ENCODE results near the gene KRCC1.
"Not testable (repeated sequence)": the region's sequence is repeated elsewhere in the genome, so short reads cannot be mapped to it uniquely, and the experiment has no call there.

Gene KRCC1

DNA sequence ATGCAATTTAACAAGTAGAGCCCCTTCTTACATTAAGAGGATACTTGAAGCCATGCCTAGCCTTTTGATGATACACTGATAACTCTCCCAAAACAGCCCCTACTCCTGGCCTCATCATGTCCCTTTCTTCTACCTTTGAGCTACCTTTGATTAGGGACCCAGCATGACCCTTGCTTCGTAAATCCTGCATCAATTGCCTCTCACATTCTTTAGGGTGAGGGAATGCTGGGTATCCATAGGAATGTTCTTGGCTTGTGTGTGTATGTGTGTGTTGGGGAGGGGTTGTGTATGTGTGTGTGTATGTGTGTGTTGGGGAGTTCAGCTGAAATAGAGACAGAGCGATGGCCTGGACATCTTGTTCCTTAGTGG lies 5.3 kb upstream of the KRCC1 start:
- Mint-ChIP-seq H3K4me1 (peaks cover 33% of the 10 kb centered on the region), H3K27ac (no peak overlapping the region), H3K27me3 (no peaks in the 10 kb centered on the region), H3K9me3 (no peaks in the 10 kb centered on the region), H3K4me3 (no peak overlapping the region)
- ATAC-seq, result peak; percentile 13
- DNase-seq, result no peak

DNA sequence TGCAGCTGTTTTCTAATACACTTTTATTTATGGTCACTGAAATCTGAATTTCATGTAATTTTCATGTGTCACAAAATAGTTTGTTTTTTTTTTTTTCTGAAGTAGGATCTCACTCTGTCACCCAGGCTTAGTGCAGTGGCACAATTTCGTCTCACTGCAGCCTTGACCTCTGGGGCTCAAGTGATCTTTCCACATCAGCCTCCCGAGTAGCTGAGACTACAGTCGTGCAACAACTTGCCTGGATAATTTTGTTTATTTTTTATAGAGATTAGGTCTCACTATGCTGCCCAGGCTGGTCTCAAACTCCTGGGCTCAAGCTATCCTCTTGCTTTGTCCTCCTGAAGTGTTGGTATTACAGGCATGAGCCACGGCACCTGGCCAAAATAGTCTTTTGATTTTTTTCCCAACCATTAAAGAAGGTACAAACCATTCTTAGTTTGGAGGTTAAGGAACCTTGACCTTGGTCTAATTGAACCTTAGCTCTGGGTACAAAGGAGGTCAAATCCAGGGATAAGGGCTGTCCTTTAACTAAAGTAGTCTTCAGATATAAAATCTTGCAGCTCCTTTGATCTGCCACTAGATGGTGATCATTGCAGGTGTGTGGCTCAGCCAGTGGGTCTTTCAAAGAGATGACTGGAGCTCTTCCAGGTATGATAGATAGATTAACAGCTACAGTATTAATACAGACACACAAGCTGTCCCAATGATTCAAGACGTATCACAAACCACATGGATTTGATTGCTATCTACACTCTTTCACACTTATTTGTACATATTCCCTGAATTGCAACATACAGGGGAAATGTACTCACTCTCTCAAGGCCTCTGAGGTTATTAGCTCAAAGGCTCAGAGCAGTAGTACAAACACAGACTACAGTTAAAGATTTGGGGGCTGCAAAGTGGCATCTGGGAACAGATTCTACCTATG lies 4.7 kb upstream of the KRCC1 start:
- H3K9me3 Mint-ChIP-seq, result no peaks in the 10 kb centered on the region
- H3K27me3 Mint-ChIP-seq, result no peaks in the 10 kb centered on the region
- H3K4me3 Mint-ChIP-seq, result no peak overlapping the region
- DNase-seq (peak in 1 of 2 donors; percentile 30), ATAC-seq (peak; percentile 48)
- H3K4me1 Mint-ChIP-seq, result peaks cover 37% of the 10 kb centered on the region
- H3K27ac Mint-ChIP-seq, result no peak overlapping the region

DNA sequence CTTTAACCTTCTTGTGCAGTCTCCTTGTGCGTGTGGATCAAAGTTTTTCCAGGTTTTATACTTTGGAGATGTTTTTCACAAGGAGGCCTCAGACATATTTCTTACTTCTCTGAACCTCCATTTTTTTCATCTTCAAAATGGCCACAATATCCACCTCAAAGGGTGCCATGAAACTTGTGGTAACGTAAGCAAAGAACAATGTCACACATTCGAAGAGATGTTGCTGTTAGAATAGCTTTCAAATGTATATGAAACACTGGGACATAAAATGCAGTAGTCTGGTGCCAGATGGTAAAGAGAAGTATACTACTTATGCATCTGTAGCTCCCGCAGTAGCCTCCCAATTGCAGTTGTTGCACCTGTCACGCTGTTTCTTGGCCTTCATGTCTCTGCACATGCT lies 2.6 kb upstream of the KRCC1 start:
- H3K9me3 Mint-ChIP-seq, result no peaks in the 10 kb centered on the region
- peak overlapping the region in 1 of 2 donors; percentile 16 for H3K4me3 Mint-ChIP-seq
- H3K27ac Mint-ChIP-seq, result no peak overlapping the region
- H3K27me3 Mint-ChIP-seq, result no peaks in the 10 kb centered on the region
- H3K4me1 Mint-ChIP-seq, result peaks cover 54% of the 10 kb centered on the region
- ATAC-seq, result no peak
- no peak for DNase-seq

DNA sequence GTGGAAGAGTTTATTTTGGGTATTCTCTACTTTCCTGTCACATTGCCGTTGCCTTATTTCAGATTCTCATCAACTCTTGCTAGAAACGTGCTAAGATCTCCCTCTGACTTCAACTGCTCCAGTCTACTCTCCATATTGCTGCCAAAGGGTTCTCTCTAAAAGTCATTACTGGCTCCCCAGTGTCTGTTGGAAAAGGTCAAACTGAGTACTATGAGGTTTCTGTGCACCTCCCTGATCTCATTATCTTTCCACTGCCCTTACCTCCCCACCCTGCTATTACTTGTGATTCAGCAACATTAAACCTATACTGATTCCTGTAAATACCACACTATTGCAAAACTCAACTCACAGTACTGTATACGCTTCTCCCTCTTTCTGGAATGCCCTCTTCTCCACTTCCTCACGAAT lies 1.9 kb upstream of the KRCC1 start:
- H3K4me3 Mint-ChIP-seq, result peak overlapping the region; percentile 13 to 20
- peak overlapping the region in 1 of 2 donors; percentile 22 for H3K27ac Mint-ChIP-seq
- no peaks in the 10 kb centered on the region for H3K9me3 Mint-ChIP-seq
- no peaks in the 10 kb centered on the region for H3K27me3 Mint-ChIP-seq
- no peak for ATAC-seq
- H3K4me1 Mint-ChIP-seq, result peaks cover 61% of the 10 kb centered on the region
- DNase-seq, result no peak

DNA sequence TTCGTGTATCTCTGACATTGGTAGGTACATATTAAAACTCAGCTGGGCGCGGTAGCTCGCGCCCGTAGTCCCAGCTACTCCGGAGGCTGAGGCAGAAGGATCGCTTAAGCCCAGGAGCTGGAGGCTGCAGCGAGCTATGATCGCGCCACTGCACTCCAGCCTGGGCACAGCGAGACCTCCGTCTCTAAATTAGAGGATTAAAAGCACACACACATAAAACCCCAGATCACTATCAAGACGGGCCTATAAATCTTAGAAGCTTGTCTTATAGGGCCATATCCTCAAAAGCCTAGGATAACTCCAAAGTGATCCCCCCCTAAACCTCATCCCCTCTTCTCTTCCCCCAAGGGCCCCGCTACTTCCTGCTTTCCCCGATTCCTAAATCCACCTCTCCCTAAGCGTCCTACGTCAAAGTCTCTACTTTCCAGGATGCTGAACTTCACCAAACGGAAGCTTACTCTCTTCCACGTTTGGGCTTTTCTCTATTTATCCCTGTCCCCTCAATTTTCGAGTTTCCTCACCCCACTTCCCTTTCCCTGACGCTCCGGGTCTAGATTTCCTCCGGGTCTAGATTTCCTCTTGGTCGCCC lies 707 bp downstream of the KRCC1 start:
- Mint-ChIP-seq H3K4me1 (peaks cover 73% of the 10 kb centered on the region), H3K27me3 (no peaks in the 10 kb centered on the region), H3K27ac (peak overlapping the region; percentile 99), H3K4me3 (peak overlapping the region; percentile 98), H3K9me3 (no peaks in the 10 kb centered on the region)
- ATAC-seq (no peak), DNase-seq (peak in 1 of 2 donors; percentile 11)

DNA sequence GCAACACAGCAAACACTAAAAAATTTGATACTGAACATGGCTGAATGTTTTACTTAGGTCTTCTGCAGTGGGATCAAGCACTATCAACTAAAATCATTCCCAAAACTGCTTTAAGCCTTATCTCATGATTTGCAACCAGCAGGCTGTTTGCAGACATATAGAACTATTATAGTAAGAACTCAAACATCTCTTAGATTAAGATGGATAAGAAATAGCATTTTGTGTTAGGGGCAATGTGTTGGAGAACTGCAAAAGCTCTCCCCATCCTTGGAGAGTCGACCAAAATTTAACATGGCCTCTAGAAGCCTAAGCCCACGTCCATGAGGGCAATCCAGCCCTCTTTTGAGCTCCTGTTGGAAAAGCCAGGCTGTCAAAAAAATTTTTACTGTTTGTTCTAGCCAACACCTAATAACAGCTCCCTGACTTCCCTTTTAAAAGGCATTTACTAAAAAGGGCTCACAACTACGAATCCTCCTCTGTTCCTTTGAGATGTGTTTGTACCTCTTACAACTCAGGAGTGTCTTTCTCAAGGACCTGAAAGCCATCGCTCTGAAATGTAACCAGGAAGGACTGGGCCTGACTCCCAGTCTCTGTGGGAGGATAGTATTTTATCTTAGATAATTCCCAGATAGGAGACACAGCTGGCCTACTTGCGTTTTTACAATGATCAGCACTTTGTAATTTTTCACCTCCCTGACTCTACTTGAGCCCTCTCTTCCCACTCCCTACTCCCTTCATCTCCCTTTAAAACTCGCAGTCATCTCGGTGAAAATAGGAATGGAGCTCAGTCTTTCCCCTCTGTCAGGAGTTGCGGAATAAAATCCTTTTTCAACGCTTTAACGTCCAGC lies 1.4 kb downstream of the KRCC1 start:
- DNase-seq (no peak), ATAC-seq (no peak)
- Mint-ChIP-seq H3K4me3 (peak overlapping the region; percentile 98), H3K9me3 (no peaks in the 10 kb centered on the region), H3K27ac (peak overlapping the region; percentile 99), H3K4me1 (peaks cover 74% of the 10 kb centered on the region), H3K27me3 (no peaks in the 10 kb centered on the region)

DNA sequence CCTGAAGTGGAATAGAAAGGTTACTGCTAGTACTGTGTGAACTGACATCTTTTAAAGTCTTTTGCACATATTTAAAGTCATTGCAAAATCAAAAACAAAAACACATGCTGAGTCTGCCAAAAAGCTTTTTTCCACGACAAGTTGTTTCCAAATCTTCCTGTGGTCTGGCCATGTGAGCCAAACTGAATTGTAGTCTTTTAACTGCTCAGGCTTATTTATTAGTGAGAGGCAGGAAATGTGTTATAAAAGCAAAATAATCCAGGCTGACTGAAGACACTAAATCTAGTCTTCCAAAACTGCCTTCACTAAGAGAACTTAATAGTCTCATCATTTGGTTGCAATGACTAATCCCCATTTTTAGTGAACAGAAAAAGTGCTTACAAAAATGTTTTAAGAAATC lies 2.3 kb downstream of the KRCC1 start:
- DNase-seq, result no peak
- peak overlapping the region in 1 of 2 donors; percentile 89 for H3K27ac Mint-ChIP-seq

DNA sequence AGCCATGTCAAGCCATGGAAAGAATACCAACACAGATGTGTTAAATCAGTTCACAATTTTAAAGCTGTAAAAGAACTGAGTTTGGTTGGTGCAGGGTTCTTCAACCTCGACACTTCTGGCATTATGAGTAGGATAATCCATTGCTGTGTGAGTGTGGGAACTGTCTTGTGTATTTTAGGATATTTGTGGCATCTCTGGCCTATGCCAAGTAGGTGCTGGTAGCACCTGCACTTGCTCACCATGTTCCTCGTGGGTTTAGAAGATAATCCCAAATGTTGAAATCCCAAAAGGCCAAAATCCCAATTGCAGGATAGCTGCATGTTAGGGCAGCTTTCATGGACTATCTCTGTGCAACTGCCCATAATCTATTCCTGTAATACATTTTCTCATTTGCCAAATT lies 3.8 kb downstream of the KRCC1 start:
- Mint-ChIP-seq H3K9me3 (no peaks in the 10 kb centered on the region), H3K27me3 (no peaks in the 10 kb centered on the region), H3K4me1 (peaks cover 71% of the 10 kb centered on the region), H3K4me3 (no peak overlapping the region), H3K27ac (no peak overlapping the region)
- no peak for ATAC-seq
- DNase-seq, result no peak

More for the DNA sequence above, 2.3 kb downstream of the KRCC1 start:
- no peaks in the 10 kb centered on the region for H3K27me3 Mint-ChIP-seq
- peak overlapping the region; percentile 98 for H3K4me3 Mint-ChIP-seq
- peaks cover 77% of the 10 kb centered on the region for H3K4me1 Mint-ChIP-seq
- no peaks in the 10 kb centered on the region for H3K9me3 Mint-ChIP-seq
- ATAC-seq, result no peak

DNA sequence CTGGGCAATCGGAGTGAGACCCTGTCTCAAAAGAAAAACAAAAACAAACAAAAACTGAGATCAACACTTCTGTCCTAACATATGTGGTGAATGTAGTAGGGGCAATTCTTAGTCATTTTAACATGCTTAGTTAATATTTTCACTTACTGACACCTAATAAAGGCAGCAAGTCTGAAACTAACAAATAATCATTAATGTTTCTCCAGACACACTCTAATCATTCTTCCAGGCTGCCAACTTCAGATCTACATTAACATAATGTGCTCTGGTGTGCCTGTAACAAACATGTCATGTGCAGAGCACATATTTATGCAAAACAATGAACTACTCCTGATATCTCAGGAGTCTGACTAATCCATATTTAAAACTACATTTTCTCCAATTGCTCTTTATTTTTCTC lies 6.0 kb downstream of the KRCC1 start:
- Mint-ChIP-seq H3K27ac (no peak overlapping the region), H3K4me3 (no peak overlapping the region), H3K4me1 (peaks cover 73% of the 10 kb centered on the region), H3K9me3 (no peaks in the 10 kb centered on the region), H3K27me3 (no peaks in the 10 kb centered on the region)
- DNase-seq (no peak), ATAC-seq (no peak)

DNA sequence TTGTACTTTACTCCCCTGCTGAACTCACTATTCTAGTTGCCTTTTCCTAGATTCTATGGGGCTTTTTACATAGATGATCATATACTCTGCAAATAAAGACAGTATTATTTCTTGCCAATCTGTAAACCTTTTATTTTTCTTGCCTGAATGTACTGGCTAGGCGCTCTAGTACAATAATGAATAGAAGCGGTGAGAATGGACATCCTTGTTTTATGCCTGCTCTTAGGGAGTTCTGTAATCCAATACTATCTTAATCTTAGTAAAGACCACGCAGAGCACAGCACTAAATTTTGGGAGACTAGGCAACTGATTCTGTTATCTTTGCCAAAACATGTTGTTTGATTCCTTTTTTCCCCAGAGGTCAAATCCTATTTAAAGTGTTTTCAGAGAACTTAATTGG lies 7.0 kb downstream of the KRCC1 start:
- Mint-ChIP-seq H3K9me3 (no peaks in the 10 kb centered on the region), H3K27ac (no peak overlapping the region), H3K4me3 (no peak overlapping the region), H3K27me3 (no peaks in the 10 kb centered on the region), H3K4me1 (peaks cover 62% of the 10 kb centered on the region)
- no peak for ATAC-seq
- no peak for DNase-seq

DNA sequence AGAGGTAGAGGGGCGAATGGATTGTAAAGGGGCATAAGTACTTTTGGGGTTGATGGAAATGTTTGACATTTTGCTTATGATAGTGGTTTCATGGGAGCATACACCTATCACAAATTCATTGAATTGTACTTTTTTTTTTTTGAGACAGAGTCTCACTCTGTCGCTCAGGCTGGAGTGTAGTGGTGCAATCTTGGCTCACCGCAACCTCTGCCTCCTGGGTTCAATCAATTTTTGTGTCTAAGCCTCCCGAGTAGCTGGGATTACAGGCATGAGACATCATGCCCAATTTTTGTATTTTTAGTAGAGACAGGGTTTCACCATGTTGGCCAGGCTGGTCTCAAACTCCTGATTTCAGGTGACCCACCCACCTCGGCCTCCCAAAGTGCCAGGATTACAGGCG lies 10.0 kb downstream of the KRCC1 start:
- not testable (repeated sequence) for DNase-seq, H3K9me3 Mint-ChIP-seq, H3K27ac Mint-ChIP-seq, ATAC-seq, H3K27me3 Mint-ChIP-seq, H3K4me3 Mint-ChIP-seq
- peaks cover 43% of the 10 kb centered on the region for H3K4me1 Mint-ChIP-seq

DNA sequence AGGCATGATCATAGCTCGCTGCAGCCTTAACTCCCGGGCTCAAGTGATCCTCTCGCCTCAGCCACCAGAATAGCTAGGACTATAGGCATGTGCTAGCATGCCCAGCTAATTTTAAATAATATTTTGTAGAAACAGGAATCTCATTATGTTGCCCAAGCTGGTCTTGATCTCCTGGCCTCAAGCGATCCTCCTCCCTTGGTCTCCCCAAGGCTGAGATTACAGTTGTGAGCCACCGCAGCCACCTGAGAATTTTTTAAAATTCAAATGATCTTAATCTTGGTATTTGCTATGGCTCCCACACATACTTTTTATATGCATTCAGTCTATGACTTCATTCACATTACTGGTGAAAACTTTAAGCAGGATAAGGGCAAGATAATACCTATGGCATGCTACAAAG lies 13.1 kb downstream of the KRCC1 start:
- no peak for ATAC-seq
- Mint-ChIP-seq H3K27ac (no peak overlapping the region), H3K27me3 (no peaks in the 10 kb centered on the region), H3K9me3 (peaks cover 0 to 7% of the 10 kb centered on the region in 2 donors), H3K4me1 (peaks cover 37% of the 10 kb centered on the region), H3K4me3 (no peak overlapping the region)
- no peak for DNase-seq

DNA sequence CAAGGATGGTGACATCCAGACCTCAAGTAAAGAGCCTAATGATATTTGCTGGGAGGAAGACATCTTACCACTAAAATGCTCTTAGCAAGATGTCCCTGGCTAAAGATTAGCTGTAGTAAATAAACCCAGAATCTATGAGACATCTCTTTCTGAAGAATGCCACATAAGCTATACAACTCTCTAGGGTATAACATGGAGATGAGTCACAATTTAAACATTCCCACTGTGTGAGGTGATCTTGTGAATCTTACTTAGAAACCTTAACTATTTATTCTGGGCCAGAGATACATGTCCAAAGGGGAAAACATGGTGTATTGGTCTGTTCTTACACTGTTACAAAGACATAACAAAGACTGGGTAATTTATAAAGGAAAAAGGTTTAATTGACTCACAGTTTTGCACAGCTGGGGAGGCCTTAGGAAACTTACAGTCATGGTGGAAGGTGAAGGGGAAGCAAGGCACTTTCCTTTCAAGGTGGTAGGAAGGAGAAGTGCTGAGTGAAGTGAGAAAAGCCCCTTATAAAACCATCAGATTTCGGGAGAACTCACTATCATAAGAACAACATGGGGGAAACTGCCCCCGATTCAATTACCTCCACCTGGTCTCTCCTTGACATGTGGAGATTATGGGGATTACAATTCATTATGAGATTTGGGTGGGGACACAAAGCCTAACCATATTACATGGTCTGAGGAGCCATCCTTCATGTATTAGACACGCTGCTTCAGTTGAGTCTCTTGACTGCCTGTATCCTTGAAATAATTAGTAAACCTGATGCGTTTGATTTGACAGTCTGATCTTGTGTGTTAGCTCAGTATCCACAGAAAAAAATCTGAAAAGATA lies 17.1 kb downstream of the KRCC1 start:
- peaks cover 22% of the 10 kb centered on the region for H3K4me1 Mint-ChIP-seq
- H3K27ac Mint-ChIP-seq, result no peak overlapping the region
- DNase-seq (no peak), ATAC-seq (no peak)
- H3K27me3 Mint-ChIP-seq, result no peaks in the 10 kb centered on the region
- no peak overlapping the region for H3K4me3 Mint-ChIP-seq
- peaks cover 4 to 7% of the 10 kb centered on the region in 2 donors for H3K9me3 Mint-ChIP-seq

DNA sequence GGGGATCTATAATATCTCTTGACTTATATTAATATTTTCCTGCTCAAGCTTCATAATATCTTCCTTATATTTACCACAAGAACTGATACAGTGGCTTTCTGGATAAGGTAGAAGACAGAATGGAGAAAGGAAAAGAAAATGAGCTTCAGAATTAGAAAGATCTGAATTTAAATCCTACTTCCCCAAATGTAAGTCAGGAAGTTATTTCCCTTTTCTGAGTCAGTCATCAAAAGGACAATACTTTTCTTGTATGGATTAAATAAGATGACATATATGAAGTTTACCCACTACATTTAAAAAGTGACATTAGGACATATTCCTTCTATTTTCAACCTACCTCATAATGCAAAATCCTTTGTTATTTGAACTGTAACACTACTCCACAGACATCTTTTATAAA lies 19.0 kb downstream of the KRCC1 start:
- DNase-seq, result no peak
- Mint-ChIP-seq H3K4me1 (peaks cover 17% of the 10 kb centered on the region), H3K9me3 (peaks cover 4 to 7% of the 10 kb centered on the region in 2 donors)

DNA sequence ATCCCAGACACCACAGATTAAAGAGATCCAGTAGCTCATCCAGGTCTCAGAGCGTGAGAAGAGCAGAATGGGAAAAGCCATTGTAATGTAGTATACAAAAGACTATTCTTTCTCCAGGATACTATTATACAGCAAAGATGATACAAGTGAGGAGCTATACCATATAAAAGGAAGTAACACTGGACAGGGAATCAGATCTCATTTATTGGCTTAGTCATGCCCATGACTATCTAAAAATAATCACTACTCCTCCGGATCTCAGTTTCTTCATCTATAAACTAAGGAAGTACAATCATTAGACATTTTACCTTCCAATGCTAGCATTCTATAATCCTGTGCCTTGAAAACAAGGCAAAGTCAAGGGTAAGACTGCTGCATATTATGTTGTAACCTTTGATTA lies 19.4 kb downstream of the KRCC1 start:
- no peaks in the 10 kb centered on the region for H3K27me3 Mint-ChIP-seq
- H3K4me3 Mint-ChIP-seq, result no peak overlapping the region
- ATAC-seq, result no peak
- H3K27ac Mint-ChIP-seq, result no peak overlapping the region
- H3K4me1 Mint-ChIP-seq, result peaks cover 17% of the 10 kb centered on the region
- H3K9me3 Mint-ChIP-seq, result peaks cover 4 to 7% of the 10 kb centered on the region in 2 donors
- no peak for DNase-seq

More for the DNA sequence above, 19.0 kb downstream of the KRCC1 start:
- Mint-ChIP-seq H3K4me3 (no peak overlapping the region), H3K27me3 (no peaks in the 10 kb centered on the region), H3K27ac (no peak overlapping the region)
- ATAC-seq, result no peak
